Iris pigment epithelial cell (primary cell): Measurements from ENCODE around the gene DCP1B.

ENCODE experiments used
- DNase-seq: peaks from one replicate; pipeline ENCODE4 v3.0.0-alpha.2; 2011; ENCODE audit warnings: low read depth

Gene DCP1B

DNA sequence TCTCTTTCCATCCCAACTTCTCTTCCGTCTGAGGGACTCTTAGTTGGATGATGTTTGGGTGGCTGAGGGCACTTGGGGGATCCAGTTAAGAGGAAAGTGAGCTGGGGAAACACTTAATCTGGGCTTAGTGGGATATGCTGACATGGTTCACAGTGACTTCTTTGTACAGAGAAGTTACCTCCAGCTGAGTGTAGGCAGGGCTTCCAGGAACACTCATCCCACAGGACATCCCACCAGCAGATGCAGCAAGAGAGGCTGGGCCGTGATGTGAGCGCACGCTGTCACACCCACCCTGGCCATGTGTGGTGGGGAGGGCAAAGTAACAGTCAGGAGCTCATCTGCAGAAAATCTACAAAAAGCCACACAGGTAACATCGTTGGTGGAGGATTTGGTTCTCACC, 85.0 kb downstream of the DCP1B start:
- no peak for DNase-seq

GRCh38 chr12:1918884-1919236, 85.4 kb downstream of the DCP1B start:
- DNase-seq, result no peak

DNA sequence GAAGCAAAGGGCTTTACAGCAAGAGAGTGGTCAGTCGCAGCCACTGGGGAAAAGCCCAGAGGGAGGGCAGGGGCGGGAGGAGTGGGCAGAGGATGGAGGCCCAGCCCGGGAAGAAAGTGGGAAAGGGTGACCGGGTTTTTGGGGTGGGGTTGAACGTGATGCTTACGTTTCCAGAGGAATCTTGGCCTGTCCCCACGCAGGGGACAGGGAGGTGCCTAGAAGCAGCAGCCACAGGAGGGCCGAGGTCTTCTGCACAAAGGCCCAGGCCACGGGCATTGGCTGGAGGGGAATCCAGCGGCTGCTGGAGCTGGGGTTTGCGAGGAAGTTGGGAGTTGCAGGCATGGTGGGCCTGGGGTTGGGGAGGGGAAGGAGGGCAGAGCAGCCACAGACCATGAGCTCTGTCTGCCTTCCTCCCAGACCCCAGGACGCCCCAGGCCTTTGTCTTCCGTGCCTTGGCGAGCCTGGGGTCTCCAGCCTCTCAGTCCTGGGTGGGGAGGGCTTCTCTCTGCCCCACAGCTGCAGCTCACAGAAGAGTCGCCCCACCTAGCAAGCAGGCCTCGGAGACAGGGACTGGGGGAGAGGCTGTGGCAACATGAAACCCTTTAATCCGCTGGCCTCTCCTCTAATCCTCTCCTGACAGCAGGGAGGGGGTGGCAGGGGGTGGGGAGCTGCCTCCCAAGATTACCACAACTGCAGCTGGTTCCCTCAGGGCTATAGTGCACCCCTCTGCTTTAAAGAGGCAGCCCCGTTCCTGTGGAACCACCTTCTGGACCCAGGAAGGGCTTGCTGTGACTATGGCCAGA, 86.0 kb downstream of the DCP1B start, which contains the start of gene CACNA2D4:
TSS of gene CACNA2D4 (minus strand) at position 572 of the 803 bp plus-strand sequence. CDS start at position 393, 179 bp downstream.
- DNase-seq, result peak; percentile 11

- no peak for DNase-seq
Measured at GRCh38 chr12:1917172-1918070, 86.8 kb downstream of the DCP1B start.

GRCh38 chr12:1916371-1917171, 87.7 kb downstream of the DCP1B start:
- no peak for DNase-seq

DNA sequence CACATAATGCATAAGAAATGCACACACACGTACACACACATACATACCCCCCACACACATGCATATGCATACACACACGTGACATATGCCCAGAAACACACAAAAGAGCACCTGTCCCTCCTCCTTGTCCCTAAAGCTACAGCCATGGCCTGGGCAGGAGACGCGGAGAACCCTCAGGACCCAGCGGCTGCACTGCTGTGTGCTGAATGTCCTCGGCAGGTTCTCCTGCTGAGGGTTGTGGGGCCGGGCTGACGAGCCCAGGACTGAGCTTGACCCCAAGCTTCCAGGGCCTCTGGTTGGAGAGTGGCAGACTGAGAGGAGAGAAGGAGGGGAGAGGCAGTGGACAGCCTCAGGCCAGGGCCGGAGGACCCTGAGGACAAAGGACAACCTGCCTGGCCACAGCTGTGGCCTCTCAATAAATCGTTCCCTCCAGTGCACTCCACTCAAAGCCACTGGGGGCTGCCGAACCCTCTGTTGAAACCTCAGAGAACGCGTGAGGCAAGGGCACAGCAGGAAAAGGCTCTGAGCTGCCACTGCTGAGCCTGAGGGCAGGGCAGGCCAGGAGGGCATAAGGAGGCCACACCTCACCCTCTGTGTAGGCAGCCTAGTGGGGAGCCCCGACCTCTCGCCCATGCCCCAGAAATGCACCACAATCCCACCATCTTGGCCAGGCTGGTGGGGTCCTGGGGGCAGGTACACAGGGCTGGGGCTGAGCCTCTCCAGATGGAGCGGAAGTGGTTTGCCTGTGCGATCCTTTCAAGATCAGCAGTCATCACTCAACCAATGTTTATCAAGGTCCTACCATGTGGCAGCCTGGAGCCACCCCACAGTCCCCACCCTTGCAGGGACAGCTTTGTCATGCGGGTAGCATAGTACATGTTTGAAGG, 88.9 kb downstream of the DCP1B start:
- DNase-seq, result no peak

- no peak for DNase-seq
Measured at GRCh38 chr12:1914114-1914911, 89.9 kb downstream of the DCP1B start.

DNA sequence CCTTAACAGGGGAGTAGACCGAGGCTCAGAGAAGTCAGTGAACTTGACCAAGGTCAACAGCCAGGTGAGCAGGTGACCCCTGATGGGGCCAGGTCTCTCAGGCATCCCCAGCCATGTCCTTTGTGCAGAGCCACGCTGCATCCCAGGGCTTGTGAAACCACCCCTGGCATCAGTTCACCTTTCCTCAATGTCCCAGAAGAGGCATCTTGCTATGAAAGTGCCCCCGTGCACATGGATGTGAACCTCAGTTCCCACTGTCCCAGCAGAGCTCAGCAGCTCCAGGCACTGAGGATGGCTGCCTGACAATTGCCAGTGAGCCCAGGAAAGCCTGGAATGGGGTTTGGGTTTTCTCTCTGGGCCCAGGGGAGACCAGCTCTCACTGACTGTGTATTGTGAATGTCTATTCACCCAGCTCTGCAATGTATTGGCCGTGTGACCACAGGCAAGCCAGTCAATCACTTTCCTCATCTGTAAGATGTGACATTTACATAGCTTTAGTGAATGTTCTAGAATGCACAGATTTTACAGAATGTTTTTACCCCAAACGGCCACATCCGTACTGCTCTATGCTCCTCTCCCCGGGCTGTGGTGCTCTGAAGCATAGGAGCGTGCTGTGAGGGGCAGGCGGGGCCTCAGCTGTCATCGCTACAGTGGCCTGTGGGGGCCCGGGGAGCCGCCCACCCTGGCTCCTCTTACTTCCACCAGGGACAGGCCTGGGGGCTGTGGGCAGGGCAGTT, 90.7 kb downstream of the DCP1B start:
- DNase-seq, result no peak

DNA sequence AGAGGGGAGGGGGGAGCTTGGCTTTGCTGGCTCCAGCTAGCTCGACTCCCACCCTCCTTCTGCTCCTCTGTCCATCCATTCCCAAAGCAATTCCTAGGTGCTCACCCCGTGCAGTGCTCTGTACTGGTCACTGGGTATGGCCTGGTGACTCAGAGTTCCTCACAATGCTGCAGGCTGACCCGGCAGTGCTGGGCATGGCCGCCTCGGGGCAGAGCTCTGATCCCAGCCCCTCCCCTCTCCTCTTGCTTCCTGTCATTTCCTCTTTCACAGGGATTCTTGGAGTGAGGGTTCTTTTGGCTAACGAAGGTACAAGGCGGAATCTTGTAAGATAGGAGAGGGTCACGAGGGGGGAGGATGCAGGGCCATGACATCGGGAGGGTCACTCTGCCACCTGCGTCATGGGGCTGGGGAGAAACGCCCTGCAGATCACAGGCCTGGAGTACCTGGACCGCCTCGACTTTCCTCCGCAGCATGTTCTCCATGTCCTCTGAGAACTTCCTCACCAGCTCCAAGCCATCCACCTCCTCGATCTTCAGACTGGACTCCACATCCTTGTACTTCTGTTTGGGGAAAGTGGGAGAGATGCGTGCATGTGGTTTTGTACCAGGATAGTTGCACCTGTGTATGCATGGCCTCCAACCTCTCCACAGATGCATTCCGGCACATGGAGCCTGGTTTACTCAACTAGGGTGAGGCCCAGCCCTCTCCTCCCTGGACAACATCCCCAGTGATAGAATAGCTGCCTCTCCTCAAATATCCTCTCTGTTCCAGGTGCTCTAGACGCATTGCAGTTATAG, 91.5 kb downstream of the DCP1B start:
- no peak for DNase-seq

DNA sequence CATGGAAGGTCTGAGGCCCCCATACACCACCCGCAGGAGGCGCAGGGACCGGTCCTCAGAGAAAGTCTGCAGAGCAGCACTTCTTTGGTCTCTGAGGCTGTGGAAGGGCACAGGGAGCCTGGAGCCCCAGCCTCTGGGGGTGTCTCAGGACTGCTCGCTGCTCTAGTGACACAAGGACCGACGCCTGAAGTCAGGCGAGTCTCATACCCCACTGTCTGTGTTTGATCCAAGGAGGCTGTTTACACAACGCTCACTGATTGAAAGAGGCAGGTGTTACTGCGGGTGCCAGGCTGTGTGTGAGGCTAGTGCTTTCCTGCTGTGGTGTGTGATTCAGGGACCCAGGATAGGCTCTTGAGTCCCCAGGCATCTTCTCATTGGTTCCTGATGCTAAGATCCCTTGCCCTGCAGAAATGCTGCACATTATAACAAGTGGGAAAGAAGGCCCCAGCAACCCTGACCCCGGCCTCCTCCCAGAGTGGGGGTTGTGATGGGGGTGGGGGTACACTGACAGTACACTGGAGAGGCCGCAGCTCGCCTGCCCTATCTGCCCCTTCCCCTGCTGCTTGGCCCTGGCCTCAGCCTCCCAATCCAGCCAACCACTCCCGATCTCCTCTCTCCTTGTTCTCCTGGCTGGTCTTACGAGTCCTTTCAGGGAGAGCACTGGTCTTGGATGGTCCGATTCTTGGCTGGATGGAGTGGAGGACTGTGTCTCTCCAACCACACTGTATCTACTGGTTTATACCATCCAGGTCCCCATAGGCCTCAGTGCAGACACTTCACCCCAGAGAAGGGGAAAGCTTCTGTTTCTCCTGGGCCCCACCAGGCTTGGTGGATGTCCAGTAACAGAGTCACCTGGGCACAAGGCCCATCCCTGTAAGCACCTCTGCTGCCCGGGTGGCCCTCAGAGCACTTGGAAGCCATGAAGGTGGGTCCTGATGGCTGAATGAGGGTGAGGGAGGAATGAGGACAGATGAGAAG, 92.4 kb downstream of the DCP1B start:
- no peak for DNase-seq

GRCh38 chr12:1910468-1910867, 93.8 kb downstream of the DCP1B start:
- no peak for DNase-seq

DNA sequence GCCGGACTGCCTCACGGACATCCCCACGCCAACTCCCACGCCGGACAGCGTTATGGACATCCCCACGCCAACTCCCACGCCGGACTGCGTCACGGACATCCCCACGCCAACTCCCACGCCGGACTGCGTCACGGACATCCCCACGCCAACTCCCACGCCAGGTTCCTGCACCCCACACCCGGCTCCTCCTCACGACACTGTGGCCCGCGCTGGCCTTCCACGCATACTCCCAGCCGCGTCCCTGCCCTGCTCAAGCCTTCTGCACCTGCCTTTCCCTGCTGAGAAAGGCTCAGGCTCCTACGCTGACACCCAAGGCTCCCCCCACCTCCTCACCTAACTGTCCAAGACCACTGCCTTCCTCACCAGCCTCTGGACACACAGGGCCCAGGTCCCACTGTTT, 95.5 kb downstream of the DCP1B start:
- no peak for DNase-seq

DNA sequence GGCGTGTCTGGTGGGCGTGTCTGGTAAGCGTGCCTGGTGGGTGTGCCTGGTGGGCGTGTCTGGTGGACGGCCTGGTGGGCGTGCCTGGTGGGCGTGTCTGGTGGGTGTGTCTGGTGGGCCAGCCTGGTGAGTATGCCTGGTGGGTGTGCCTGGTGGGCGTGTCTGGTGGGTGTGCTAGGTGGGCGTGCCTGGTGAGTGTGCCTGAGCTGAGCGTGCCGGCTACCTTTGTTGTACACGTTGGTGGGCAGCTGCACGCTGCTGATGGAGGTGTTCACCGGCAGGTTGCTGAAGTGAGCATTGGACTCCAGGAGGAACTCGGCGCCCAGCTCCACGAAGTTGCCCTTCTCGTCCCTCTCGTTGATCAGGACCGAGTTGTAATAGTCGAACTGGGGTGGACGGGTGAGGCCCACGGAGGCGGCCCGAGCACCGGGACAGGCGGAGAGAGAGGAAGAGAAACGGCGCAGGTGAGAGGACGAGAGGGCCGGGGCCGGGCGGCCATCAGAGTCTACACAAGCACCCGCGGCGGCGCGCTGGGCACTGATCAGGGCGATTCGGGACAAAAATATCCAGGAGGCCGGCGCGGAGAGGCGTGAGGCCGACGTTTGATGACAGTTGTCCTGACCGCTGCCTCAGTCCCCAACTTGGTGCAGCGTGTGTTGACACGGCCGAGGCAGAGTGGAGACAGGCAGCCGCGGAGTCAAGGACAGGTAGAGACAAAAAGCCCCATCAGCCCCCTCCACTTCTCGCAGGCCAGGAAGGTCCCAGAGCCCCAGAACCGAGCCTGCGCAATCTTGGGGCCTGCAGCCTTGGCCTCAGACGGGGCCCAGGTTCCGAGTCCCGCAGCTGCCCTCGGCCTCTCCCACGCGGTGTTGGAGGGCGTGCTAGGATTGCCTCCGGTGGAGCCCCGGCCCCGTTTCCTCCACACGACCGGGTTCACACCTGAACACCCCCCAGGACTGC, 96.3 kb downstream of the DCP1B start:
- DNase-seq, result no peak

DNA sequence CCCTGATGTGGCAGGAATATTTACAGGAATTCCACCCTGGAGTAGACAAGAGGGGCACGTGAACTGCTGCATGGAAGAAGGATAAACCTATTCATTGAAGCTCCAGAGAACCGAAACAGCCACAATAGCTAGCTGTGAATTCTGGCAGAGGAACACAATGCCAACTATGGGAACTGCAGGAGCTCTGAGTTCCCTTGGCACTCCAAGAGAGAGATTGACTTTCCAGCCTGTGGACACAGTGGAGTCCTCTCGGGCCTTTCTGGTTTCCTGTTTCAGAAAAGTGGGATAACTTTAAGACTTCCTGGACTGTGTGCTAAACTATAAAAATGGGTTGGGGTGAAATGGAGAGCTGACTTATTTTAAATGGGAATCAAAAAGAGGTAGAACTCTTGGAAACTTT, 97.7 kb downstream of the DCP1B start:
- no peak for DNase-seq

DNA sequence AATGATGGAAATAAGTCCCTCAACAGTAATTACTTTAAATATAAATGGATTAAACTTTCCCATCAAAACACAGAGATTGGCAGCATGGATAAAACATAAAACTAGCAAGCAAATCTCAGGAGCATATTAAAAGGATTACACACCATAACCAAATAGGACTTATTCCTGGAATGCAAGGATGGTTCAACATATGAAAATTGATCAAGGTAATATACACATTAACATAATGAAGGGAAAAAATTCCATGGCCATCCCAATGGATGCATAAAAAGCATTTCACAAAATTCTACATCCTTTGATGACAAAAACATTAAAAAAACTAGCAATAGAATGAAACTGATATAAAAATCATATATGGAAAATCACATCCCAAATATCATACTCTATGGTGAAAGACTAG, 99.4 kb downstream of the DCP1B start:
- no peak for DNase-seq

GRCh38 chr12:1896964-1897363, 107.3 kb downstream of the DCP1B start:
- DNase-seq, result no peak
